Measurements from ENCODE around the gene SLC26A3.

Gene SLC26A3

DNA sequence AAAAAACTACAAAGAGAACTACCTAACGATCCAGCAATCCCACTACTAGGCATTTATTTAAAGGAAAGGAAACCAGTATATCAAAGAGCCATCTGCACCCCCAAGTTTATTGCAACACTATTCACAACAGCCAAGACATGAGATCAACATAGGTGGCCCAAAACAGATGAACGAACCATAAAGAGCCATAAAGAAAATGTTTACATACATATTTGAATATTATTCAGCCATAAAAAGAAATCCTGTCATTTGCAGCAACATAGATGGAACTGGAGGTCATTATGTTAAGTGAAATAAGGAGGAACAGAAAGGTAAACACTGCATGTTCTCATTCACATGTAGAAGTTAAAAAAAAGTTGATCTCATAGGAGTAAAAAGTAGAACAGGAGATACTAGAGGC, 15.6 kb upstream of the SLC26A3 start:
- POLR2A ChIA-PET, result no interaction called here
- CTCF ChIA-PET, result no interaction called here
- TF ChIP-seq HDGF (IDR thresholded peaks at IDR 0.05; ENCODE audit: borderline replicate concordance) (no peak), L3MBTL2 (conservative IDR thresholded peaks at IDR 0.05) (no peak), SP1 (IDR thresholded peaks at IDR 0.05) (no peak), FOXA1 (IDR thresholded peaks at IDR 0.05) (no peak), BHLHE40 (IDR thresholded peaks at IDR 0.05; ENCODE audit: borderline replicate concordance) (no peak), ZNF384 (IDR thresholded peaks at IDR 0.05) (no peak), ARNT (IDR thresholded peaks at IDR 0.05) (no peak), FOXK2 (IDR thresholded peaks at IDR 0.05) (no peak), NFRKB (IDR thresholded peaks at IDR 0.05) (no peak), LEF1 (IDR thresholded peaks at IDR 0.05; ENCODE audit: borderline replicate concordance) (no peak), SUZ12 (IDR thresholded peaks at IDR 0.05) (no peak), FOXM1 (IDR thresholded peaks at IDR 0.05; ENCODE audit: borderline replicate concordance) (no peak), TARDBP (IDR thresholded peaks at IDR 0.05) (no peak), CTBP1 (IDR thresholded peaks at IDR 0.05; ENCODE audit: borderline replicate concordance) (no peak), ELF4 (IDR thresholded peaks at IDR 0.05) (no peak)
- TF ChIP-seq, protein P1, sequence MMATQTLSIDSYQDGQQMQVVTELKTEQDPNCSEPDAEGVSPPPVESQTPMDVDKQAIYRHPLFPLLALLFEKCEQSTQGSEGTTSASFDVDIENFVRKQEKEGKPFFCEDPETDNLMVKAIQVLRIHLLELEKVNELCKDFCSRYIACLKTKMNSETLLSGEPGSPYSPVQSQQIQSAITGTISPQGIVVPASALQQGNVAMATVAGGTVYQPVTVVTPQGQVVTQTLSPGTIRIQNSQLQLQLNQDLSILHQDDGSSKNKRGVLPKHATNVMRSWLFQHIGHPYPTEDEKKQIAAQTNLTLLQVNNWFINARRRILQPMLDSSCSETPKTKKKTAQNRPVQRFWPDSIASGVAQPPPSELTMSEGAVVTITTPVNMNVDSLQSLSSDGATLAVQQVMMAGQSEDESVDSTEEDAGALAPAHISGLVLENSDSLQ (IDR thresholded peaks at IDR 0.05), result no peak
- DNase-seq (ENCODE audit: extremely low spot score), result no peak

- POLR2A ChIA-PET, result no interaction called here
- CTCF ChIA-PET, result no interaction called here
- DNase-seq (ENCODE audit: extremely low spot score), result no peak
- TF ChIP-seq L3MBTL2 (conservative IDR thresholded peaks at IDR 0.05) (no peak), HDGF (IDR thresholded peaks at IDR 0.05; ENCODE audit: borderline replicate concordance) (no peak), TARDBP (IDR thresholded peaks at IDR 0.05) (no peak)
- TF ChIP-seq, protein P1 (IDR thresholded peaks at IDR 0.05), result no peak
Measured at GRCh38 chr7:107816011-107816566, 13.1 kb upstream of the SLC26A3 start.

DNA sequence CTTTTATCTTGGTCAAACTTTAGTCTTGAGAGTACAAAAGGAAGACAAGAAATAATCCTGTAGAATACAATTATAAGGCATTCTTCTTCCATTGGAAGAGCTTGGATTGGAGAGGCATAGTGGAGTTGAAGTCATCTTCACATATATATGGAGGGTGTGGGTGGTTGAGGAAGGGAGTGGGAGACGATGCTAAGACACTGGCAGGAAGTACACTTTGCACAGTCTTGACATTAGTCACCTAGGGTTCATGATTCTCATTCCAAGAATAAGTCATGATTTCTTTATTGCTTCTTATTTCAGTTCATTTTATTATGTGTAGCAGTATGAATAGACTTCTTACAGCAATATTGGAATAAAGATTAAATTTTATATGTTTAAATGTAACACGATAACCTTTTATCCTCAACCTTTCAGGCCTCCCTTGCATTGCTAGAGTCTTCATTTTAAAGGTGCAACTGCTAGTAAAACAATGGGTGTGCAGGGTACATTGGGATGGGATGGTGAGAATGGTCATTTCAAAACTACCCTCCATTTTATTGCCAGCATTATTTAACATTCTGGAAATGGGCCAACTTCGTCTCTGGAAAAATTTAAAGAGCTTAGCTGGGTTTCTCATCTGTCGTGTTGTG, 12.3 kb upstream of the SLC26A3 start:
- TF ChIP-seq HDGF (IDR thresholded peaks at IDR 0.05; ENCODE audit: borderline replicate concordance) (no peak), L3MBTL2 (conservative IDR thresholded peaks at IDR 0.05) (no peak), NFRKB (IDR thresholded peaks at IDR 0.05) (no peak), CTBP1 (IDR thresholded peaks at IDR 0.05; ENCODE audit: borderline replicate concordance) (no peak), FOXA1 (IDR thresholded peaks at IDR 0.05) (no peak), BHLHE40 (IDR thresholded peaks at IDR 0.05; ENCODE audit: borderline replicate concordance) (no peak), ELF4 (IDR thresholded peaks at IDR 0.05) (no peak), LEF1 (IDR thresholded peaks at IDR 0.05; ENCODE audit: borderline replicate concordance) (no peak)
- ChIA-PET CTCF (no interaction called here), POLR2A (no interaction called here)
- no peak for DNase-seq (ENCODE audit: extremely low spot score)

DNA sequence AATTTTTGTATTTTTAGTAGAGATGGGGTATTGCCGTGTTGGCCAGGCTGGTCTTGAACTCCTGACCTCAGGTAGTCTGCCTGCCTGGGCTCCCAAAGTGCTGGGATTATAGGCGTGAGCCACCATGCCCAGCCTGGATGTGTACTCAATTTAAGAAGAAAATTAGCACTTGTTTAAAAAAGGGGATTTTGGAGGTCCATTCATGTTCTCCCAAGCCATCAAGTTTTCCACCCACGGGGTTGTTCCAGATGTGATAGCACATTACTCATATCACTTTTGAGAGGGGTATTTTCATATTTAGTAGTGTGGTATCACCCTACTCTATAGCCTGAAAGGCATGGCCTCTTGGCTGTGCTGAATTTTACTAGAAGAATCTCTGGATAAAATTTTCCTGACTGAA, 10.5 kb upstream of the SLC26A3 start:
- CTCF ChIA-PET, result no interaction called here
- TF ChIP-seq CTBP1 (IDR thresholded peaks at IDR 0.05; ENCODE audit: borderline replicate concordance), result no peak
- TF ChIP-seq, protein P1 (IDR thresholded peaks at IDR 0.05), result no peak
- TF ChIP-seq SUZ12 (IDR thresholded peaks at IDR 0.05), result no peak
- no peak for TF ChIP-seq L3MBTL2 (conservative IDR thresholded peaks at IDR 0.05)
- TF ChIP-seq LEF1 (IDR thresholded peaks at IDR 0.05; ENCODE audit: borderline replicate concordance), result no peak
- TF ChIP-seq ARNT (IDR thresholded peaks at IDR 0.05), result no peak
- no peak for TF ChIP-seq TARDBP (IDR thresholded peaks at IDR 0.05)
- no peak for TF ChIP-seq FOXK2 (IDR thresholded peaks at IDR 0.05)
- no peak for TF ChIP-seq BHLHE40 (IDR thresholded peaks at IDR 0.05; ENCODE audit: borderline replicate concordance)
- TF ChIP-seq HDGF (IDR thresholded peaks at IDR 0.05; ENCODE audit: borderline replicate concordance), result no peak
- no peak for TF ChIP-seq NFRKB (IDR thresholded peaks at IDR 0.05)

DNA sequence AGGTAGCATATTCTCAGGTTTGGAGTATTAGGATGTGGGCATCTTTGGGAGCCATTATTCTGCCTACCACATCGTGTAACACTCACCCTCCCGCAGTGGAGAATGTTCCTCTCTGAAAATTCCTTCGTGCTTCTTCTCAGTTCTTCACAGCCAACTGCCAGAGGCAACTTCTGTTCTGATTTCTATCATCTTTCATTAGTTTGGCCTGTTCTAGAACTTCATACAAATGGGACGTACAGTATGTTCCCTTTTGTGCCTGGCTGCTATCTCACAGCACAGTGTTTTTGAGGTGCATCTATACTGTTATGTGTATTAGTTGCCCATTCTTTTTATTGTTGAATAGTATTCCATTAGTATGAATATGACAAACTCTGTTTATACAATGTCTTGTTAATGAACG, 8.9 kb upstream of the SLC26A3 start:
- CTCF ChIA-PET, result no interaction called here
- TF ChIP-seq FOXK2 (IDR thresholded peaks at IDR 0.05) (no peak), TARDBP (IDR thresholded peaks at IDR 0.05) (no peak), ARNT (IDR thresholded peaks at IDR 0.05) (no peak), BHLHE40 (IDR thresholded peaks at IDR 0.05; ENCODE audit: borderline replicate concordance) (no peak), SP1 (IDR thresholded peaks at IDR 0.05) (no peak), SUZ12 (IDR thresholded peaks at IDR 0.05) (no peak), LEF1 (IDR thresholded peaks at IDR 0.05; ENCODE audit: borderline replicate concordance) (no peak), ELF4 (IDR thresholded peaks at IDR 0.05) (no peak), NFRKB (IDR thresholded peaks at IDR 0.05) (no peak), CTBP1 (IDR thresholded peaks at IDR 0.05; ENCODE audit: borderline replicate concordance) (no peak), FOXA1 (IDR thresholded peaks at IDR 0.05) (no peak)
- TF ChIP-seq, protein P1 (IDR thresholded peaks at IDR 0.05), result no peak
- no peak for DNase-seq (ENCODE audit: extremely low spot score)

More for the DNA sequence above, 10.5 kb upstream of the SLC26A3 start:
- POLR2A ChIA-PET, result no interaction called here
- no peak for DNase-seq (ENCODE audit: extremely low spot score)

DNA sequence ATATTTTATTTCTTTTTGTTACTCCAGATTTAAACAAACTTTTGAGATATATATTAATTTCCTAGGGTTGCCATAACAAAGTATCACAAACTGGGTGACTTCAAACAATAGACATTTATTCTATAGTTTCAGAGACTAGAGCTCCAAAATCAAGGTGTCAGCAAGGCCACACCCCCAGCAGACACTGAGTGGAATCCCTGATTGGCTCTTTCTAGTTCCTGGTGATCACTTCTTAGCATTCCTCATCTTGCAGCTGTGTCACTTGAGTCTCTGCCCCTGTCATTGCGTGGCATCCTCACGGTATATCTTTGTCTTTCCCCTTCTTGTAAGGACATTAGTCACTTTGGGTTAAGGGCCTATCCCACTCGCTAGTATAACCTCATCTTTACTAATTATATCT, 7.6 kb upstream of the SLC26A3 start:
- TF ChIP-seq FOXA1 (IDR thresholded peaks at IDR 0.05), result no peak
- TF ChIP-seq BHLHE40 (IDR thresholded peaks at IDR 0.05; ENCODE audit: borderline replicate concordance), result no peak
- TF ChIP-seq, protein P1 (IDR thresholded peaks at IDR 0.05), result no peak
- no peak for TF ChIP-seq FOXM1 (IDR thresholded peaks at IDR 0.05; ENCODE audit: borderline replicate concordance)
- no peak for TF ChIP-seq SP1 (IDR thresholded peaks at IDR 0.05)
- TF ChIP-seq LEF1 (IDR thresholded peaks at IDR 0.05; ENCODE audit: borderline replicate concordance), result no peak
- TF ChIP-seq HDGF (IDR thresholded peaks at IDR 0.05; ENCODE audit: borderline replicate concordance), result no peak
- TF ChIP-seq ELF4 (IDR thresholded peaks at IDR 0.05), result no peak
- TF ChIP-seq TARDBP (IDR thresholded peaks at IDR 0.05), result no peak
- TF ChIP-seq ARNT (IDR thresholded peaks at IDR 0.05), result no peak
- ChIA-PET CTCF (no interaction called here), POLR2A (no interaction called here)
- DNase-seq (ENCODE audit: extremely low spot score), result no peak

More for the DNA sequence above, 8.9 kb upstream of the SLC26A3 start:
- POLR2A ChIA-PET, result no interaction called here
